Fibroblast of lung (primary cell): ENCODE results near the gene LINGO3. TPM values are rescaled to one million over a fixed set of nuclear protein-coding genes. Genes with fewer than 3 reads are reported as not detected.

Experiments
- DNase-seq, 2 donors: peaks; one replicate each; pipeline versions ENCODE4 v3.0.0 to v3.0.0-alpha.2; 2010; ENCODE audit warnings: low read depth in 2 of 2
- H2AFZ ChIP-seq: 2 replicates; pipeline ENCODE4 v1.5.1; 2012; ENCODE audit warnings: low read length, control low read depth, inconsistent platforms
- H3K27ac ChIP-seq: 2 replicates; pipeline ENCODE4 v1.5.1; 2011; ENCODE audit warnings: low read length, control low read depth; ENCODE audit not compliant: insufficient read depth
- H3K27me3 ChIP-seq: 2 replicates; pipeline ENCODE4 v1.5.1; 2011; ENCODE audit warnings: mild to moderate bottlenecking, low read length; ENCODE audit not compliant: control insufficient read depth, insufficient read depth
- H3K36me3 ChIP-seq: 2 replicates; pipeline ENCODE4 v1.5.1; 2011; ENCODE audit warnings: low read length; ENCODE audit not compliant: control insufficient read depth, insufficient read depth
- H3K4me1 ChIP-seq: 2 replicates; pipeline ENCODE4 v1.5.1; 2011; ENCODE audit warnings: low read length; ENCODE audit not compliant: control insufficient read depth, insufficient read depth; ENCODE audit errors: extremely low read depth
- H3K4me2 ChIP-seq: 2 replicates; pipeline ENCODE4 v1.5.1; 2011; ENCODE audit warnings: low read length, control low read depth; ENCODE audit not compliant: insufficient read depth; ENCODE audit errors: extremely low read depth
- H3K4me3 ChIP-seq, 4 experiments: fragments of 200-600 bp in 1 of 4; sonication (generic) in 1 of 4; replicated peaks in 1 of 4; 2 replicates each; pipeline ENCODE4 v1.5.1; 2011 to 2016; ENCODE audit warnings: low read length in 4 of 4, low read depth in 3 of 4, mild to moderate bottlenecking in 3 of 4, control low read depth in 2 of 4, inconsistent platforms in 1 of 4, mixed read lengths in 1 of 4; ENCODE audit not compliant: insufficient read depth in 1 of 4; ENCODE audit errors: control extremely low read depth in 1 of 4
- H3K79me2 ChIP-seq: 2 replicates; pipeline ENCODE4 v1.5.1; 2012; ENCODE audit warnings: mild to moderate bottlenecking, low read length, inconsistent platforms; ENCODE audit not compliant: control insufficient read depth, insufficient read depth
- H3K9ac ChIP-seq: 2 replicates; pipeline ENCODE4 v1.5.1; 2011; ENCODE audit warnings: mild to moderate bottlenecking, low read length, control low read depth; ENCODE audit not compliant: insufficient read depth
- H3K9me3 ChIP-seq: 2 replicates; pipeline ENCODE4 v1.5.1; 2012; ENCODE audit warnings: low read depth, low read length; ENCODE audit not compliant: control insufficient read depth, insufficient read depth
- H4K20me1 ChIP-seq: 2 replicates; pipeline ENCODE4 v1.5.1; 2011; ENCODE audit warnings: low read length; ENCODE audit not compliant: control insufficient read depth, insufficient read depth; ENCODE audit errors: extremely low read depth
- CTCF ChIP-seq, 2 donors: IDR thresholded peaks in 1 of 2; conservative IDR thresholded peaks in 1 of 2; 1 replicate in 1 of 2; 2 replicates in 1 of 2; pipeline ENCODE4 v1.5.1; 2011 to 2012; ENCODE audit warnings: low read length in 2 of 2, control low read depth in 1 of 2, inconsistent platforms in 1 of 2, low read depth in 1 of 2, mild to moderate bottlenecking in 1 of 2
- EZH2 ChIP-seq: IDR thresholded peaks from 2 replicates; pipeline ENCODE4 v1.5.1; 2012; ENCODE audit warnings: low read length, control low read depth, mild to moderate bottlenecking; ENCODE audit errors: missing control alignments
- polyA plus RNA-seq, 2 donors: library from polyadenylated mRNA; depleted of rRNA in 1 of 2; stranded (reverse) in 1 of 2; unstranded in 1 of 2; fragments of >200 nt; gene quantifications; 2 replicates each; pipeline ENCODE4 v1.2.1, GENCODE V29; 2011 to 2012; ENCODE audit warnings: missing spikeins in 1 of 2
- total RNA-seq: library from RNA; depleted of rRNA; stranded (reverse); fragments of >200 nt; gene quantifications from 2 replicates; pipeline ENCODE4 v1.2.1, GENCODE V29; 2014

The LINGO3 gene
- total and polyA plus RNA-seq, 2 donors (not counting 1 experiment from before 2014, with no cell fraction given) = not detected

- Histone ChIP-seq H2AFZ (no peak overlapping the region), H3K9me3 (no peaks in the 10 kb centered on the region), H3K4me2 (peak overlapping the region; percentile 25), H3K4me3 (no peak overlapping the region), H4K20me1 (no peaks in the 10 kb centered on the region), H3K27ac (no peak overlapping the region), H3K9ac (no peak overlapping the region), H3K36me3 (no peaks in the 10 kb centered on the region), H3K79me2 (no peaks in the 10 kb centered on the region), H3K4me1 (peaks cover 4% of the 10 kb centered on the region), H3K27me3 (peaks cover 36% of the 10 kb centered on the region)
- TF ChIP-seq CTCF (conservative IDR thresholded peaks at IDR 0.05 in 1 of 2, IDR thresholded peaks at IDR 0.05 in 1 of 2; ENCODE audit: low read depth in 1 of 2, low read length in 2 of 2) (no peak), EZH2 (peak; percentile 79)
- DNase-seq = no peak
Observed at GRCh38 chr19:2291185-2291751, 16.7 kb downstream of the LINGO3 start.

GRCh38 chr19:2290441-2291184 is 17.3 kb downstream of the LINGO3 start:
- no peak overlapping the region for H2AFZ ChIP-seq

More at GRCh38 chr19:2290441-2291184, 17.3 kb downstream of the LINGO3 start:
- H3K36me3 ChIP-seq = no peaks in the 10 kb centered on the region
- H3K4me2 ChIP-seq = no peak overlapping the region
- no peak for TF ChIP-seq CTCF (conservative IDR thresholded peaks at IDR 0.05 in 1 of 2, IDR thresholded peaks at IDR 0.05 in 1 of 2; ENCODE audit: low read depth in 1 of 2, low read length in 2 of 2)
- peak; percentile 87 for TF ChIP-seq EZH2
- no peaks in the 10 kb centered on the region for H3K9me3 ChIP-seq
- H3K27me3 ChIP-seq = peaks cover 36% of the 10 kb centered on the region
- H4K20me1 ChIP-seq = no peaks in the 10 kb centered on the region
- DNase-seq = no peak
- H3K4me3 ChIP-seq = no peak overlapping the region
- H3K27ac ChIP-seq = no peak overlapping the region
- no peak overlapping the region for H3K9ac ChIP-seq
- H3K79me2 ChIP-seq = no peaks in the 10 kb centered on the region
- peaks cover 4% of the 10 kb centered on the region for H3K4me1 ChIP-seq
